GM03348 (cell line): ENCODE data around the gene BCL2L12.
"Not testable (repeated sequence)": the region's sequence is repeated elsewhere in the genome, so short reads cannot be mapped to it uniquely, and the experiment has no call there.

Experiments
- DNase-seq: peaks from one replicate; pipeline ENCODE4 v3.0.0; 2012; ENCODE audit warnings: low spot score

The BCL2L12 gene

DNA sequence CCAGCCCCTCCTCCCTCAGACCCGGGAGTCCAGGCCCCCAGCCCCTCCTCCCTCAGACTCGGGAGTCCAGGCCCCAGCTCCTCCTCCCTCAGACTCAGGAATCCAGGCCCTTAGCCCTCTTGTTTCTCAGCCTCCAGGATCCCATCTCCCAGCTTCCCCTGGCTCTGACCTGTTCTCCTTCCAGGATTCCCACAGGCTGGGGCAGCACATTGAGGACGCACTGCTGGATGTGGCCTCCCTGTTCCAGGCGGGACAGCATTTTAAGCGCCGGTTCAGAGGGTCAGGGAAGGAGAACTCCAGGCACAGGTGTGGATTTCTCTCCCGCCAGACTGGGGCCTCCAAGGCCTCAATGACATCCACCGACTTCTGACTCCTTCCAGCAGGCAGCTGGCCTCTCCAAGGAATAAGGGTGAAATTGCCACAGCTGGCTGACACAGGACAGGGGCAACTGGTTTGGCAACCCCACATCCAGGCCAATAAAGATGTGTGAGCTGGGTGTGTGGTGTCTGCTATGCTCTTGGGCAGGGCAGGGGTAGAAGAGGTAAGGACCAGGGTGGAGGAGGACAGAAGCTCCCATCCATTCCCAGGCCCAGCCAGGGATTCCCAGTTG lies 47.6 kb downstream of the BCL2L12 start:
- no peak for DNase-seq

- DNase-seq, result no peak
These were observed 50.4 kb downstream of the BCL2L12 start for GRCh38 chr19:49716154-49716553.

DNA sequence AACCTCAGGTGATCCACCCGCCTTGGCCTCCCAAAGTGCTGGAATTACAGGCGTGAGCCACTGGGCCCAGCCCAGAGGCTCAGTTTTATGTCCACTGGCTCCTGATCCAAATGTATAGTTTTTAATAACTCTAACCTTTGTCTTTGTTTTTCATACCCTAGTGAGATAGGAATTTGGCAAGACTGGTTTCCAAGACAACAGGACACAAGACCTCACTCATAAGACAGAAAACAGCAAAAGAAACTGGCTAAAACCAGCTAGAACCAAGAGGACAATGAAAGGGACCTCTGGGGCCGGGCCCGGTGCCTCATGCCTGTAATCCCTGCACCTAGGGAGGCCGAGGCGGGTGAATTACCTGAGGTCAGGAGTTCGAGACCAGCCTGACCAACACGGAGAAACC lies 52.8 kb downstream of the BCL2L12 start:
- DNase-seq, result no peak

- DNase-seq, result no peak
These were observed 53.3 kb downstream of the BCL2L12 start for GRCh38 chr19:49718991-49719390.

DNA sequence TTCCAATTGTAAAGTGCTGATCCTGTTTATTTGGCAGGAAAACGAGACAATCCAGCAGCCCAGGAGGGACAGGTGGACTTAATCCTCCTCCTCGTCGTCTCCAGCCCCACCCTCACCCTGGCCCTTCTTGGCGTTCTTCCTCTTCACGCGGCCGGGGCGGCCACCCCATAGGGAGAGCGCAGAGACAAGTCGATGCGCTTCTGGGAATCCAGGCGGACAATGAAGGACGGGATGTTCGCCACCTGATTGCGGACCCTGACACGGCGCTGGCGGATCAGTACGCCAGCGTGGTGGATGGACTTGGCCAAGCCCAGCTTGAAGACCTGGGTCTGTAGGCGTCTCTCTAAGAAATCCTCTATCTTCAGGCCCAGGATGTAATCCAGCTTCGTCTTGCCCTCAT lies 53.7 kb downstream of the BCL2L12 start:
- DNase-seq, result not testable (repeated sequence)
